Neural cell (in vitro differentiated cells): ENCODE results near the gene CD99. TPM values are rescaled to one million over a fixed set of nuclear protein-coding genes. Genes with fewer than 3 reads are reported as not detected.

Experiments
- H2AFZ ChIP-seq: fragments of 200-600, 300-800 bp; sonication (generic), shearing (Covaris generic); 2 replicates; pipeline ENCODE4 v1.6.0; 2014; ENCODE audit warnings: low read depth, mild to moderate bottlenecking, antibody characterized with exemption, low read length, moderate library complexity
- H3F3A ChIP-seq: fragments of 200-600 bp; shearing (Covaris generic); 2 replicates; pipeline ENCODE4 v1.6.1; 2016; ENCODE audit warnings: mild to moderate bottlenecking, moderate library complexity, mixed read lengths, antibody characterized with exemption, low read length; ENCODE audit not compliant: insufficient read depth, poor library complexity, severe bottlenecking
- H3K27ac ChIP-seq: fragments of 200-600, 300-800 bp; sonication (generic), shearing (Covaris generic); 2 replicates; pipeline ENCODE4 v1.5.1; 2014; ENCODE audit warnings: mild to moderate bottlenecking, low read length, moderate library complexity
- H3K27me3 ChIP-seq: fragments of 300-800, 200-600 bp; sonication (generic), shearing (Covaris generic); 2 replicates; pipeline ENCODE4 v1.6.0; 2014; ENCODE audit warnings: mild to moderate bottlenecking, low read depth, low read length, moderate library complexity; ENCODE audit not compliant: insufficient read depth
- H3K36me3 ChIP-seq: fragments of 300-800, 200-600 bp; sonication (generic), shearing (Covaris generic); 2 replicates; pipeline ENCODE4 v1.5.1; 2014; ENCODE audit warnings: mild to moderate bottlenecking, antibody characterized with exemption, low read length, moderate library complexity; ENCODE audit not compliant: insufficient read depth
- H3K4me2 ChIP-seq: fragments of 300-800, 200-600 bp; sonication (generic), shearing (Covaris generic); 2 replicates; pipeline ENCODE4 v1.6.0; 2014; ENCODE audit warnings: mild to moderate bottlenecking, low read length
- H3K4me3 ChIP-seq: fragments of 300-800, 200-600 bp; sonication (generic), shearing (Covaris generic); 2 replicates; pipeline ENCODE4 v1.5.1; 2014; ENCODE audit warnings: mild to moderate bottlenecking, low read length, moderate library complexity
- H3K79me2 ChIP-seq: fragments of 200-600 bp; shearing (Covaris generic); replicated peaks from 2 replicates; pipeline ENCODE4 v1.6.0; 2014; ENCODE audit warnings: mild to moderate bottlenecking, low read length, moderate library complexity; ENCODE audit not compliant: insufficient read depth
- H3K9ac ChIP-seq: fragments of 300-800, 200-600 bp; sonication (generic), shearing (Covaris generic); 2 replicates; pipeline ENCODE4 v1.6.1; 2016; ENCODE audit warnings: mild to moderate bottlenecking, low read length, mixed read lengths
- H3K9me2 ChIP-seq: fragments of 200-600 bp; shearing (Covaris generic); 2 replicates; pipeline ENCODE4 v1.6.1; 2016; ENCODE audit warnings: mild to moderate bottlenecking, low read length, mixed read lengths; ENCODE audit not compliant: insufficient read depth
- H3K9me3 ChIP-seq: fragments of 200-600, 300-800 bp; sonication (generic), shearing (Covaris generic); 2 replicates; pipeline ENCODE4 v1.6.1; 2016; ENCODE audit warnings: mild to moderate bottlenecking, mixed run types, low read length, moderate library complexity, mixed read lengths
- H4K20me1 ChIP-seq: fragments of 200-600 bp; shearing (Covaris generic); 2 replicates; pipeline ENCODE4 v1.6.1; 2016; ENCODE audit warnings: mild to moderate bottlenecking, mixed run types; ENCODE audit not compliant: insufficient read depth
- CTCF ChIP-seq: fragments of 450-650 bp; IDR thresholded peaks from 2 replicates; pipeline ENCODE4 v1.5.1; 2014; ENCODE audit warnings: antibody characterized with exemption, mild to moderate bottlenecking, moderate library complexity; ENCODE audit not compliant: poor library complexity, severe bottlenecking
- EP300 ChIP-seq: fragments of 450-650 bp; conservative IDR thresholded peaks from 2 replicates; pipeline ENCODE4 v1.6.1; 2014; ENCODE audit warnings: antibody characterized with exemption, mild to moderate bottlenecking, moderate library complexity; ENCODE audit not compliant: poor library complexity, severe bottlenecking
- EZH2 ChIP-seq: fragments of 200-600, 300-800 bp; shearing (Covaris generic), sonication (generic); IDR thresholded peaks from 2 replicates; pipeline ENCODE4 v1.6.1; 2014; ENCODE audit warnings: antibody characterized with exemption, low read length, borderline replicate concordance, mild to moderate bottlenecking; ENCODE audit not compliant: insufficient read depth, poor library complexity, severe bottlenecking
- MXI1 ChIP-seq: fragments of 450-650 bp; conservative IDR thresholded peaks from 2 replicates; pipeline ENCODE4 v1.6.1; 2014; ENCODE audit warnings: antibody characterized with exemption, mild to moderate bottlenecking; ENCODE audit not compliant: poor library complexity, severe bottlenecking
- POLR2AphosphoS5 ChIP-seq: IDR thresholded peaks from 2 replicates; pipeline ENCODE4 v1.6.1; 2012
- RAD21 ChIP-seq: fragments of 450-650 bp; conservative IDR thresholded peaks from 2 replicates; pipeline ENCODE4 v1.6.1; 2014; ENCODE audit warnings: antibody characterized with exemption, mild to moderate bottlenecking, moderate library complexity
- REST ChIP-seq: IDR thresholded peaks from 2 replicates; pipeline ENCODE4 v1.6.1; 2012; ENCODE audit warnings: borderline replicate concordance
- SMC3 ChIP-seq: fragments of 450-650 bp; conservative IDR thresholded peaks from 2 replicates; pipeline ENCODE4 v1.6.1; 2014; ENCODE audit warnings: antibody characterized with exemption, mild to moderate bottlenecking, moderate library complexity; ENCODE audit not compliant: poor library complexity
- TAF1 ChIP-seq: IDR thresholded peaks from 2 replicates; pipeline ENCODE4 v1.6.1; 2012; ENCODE audit warnings: low read depth
- polyA plus RNA-seq: library from polyadenylated mRNA; depleted of rRNA; stranded (reverse); fragments of >200 nt; gene quantifications from 2 replicates; pipeline ENCODE4 v1.2.3, GENCODE V29; 2014

The CD99 gene
- polyA plus RNA-seq, 1 donor from 2014 or later: 6.6 TPM

- TF ChIP-seq EZH2 (no peak), SMC3 (no peak), RAD21 (no peak), MXI1 (no peak), REST (no peak), TAF1 (no peak), EP300 (no peak), CTCF (no peak), POLR2AphosphoS5 (no peak)
- Histone ChIP-seq H3K9ac (no peak overlapping the region), H2AFZ (no peak overlapping the region), H3K4me2 (no peak overlapping the region), H3K9me2 (no peaks in the 10 kb centered on the region), H3K27ac (no peak overlapping the region), H4K20me1 (no peaks in the 10 kb centered on the region), H3K36me3 (no peaks in the 10 kb centered on the region), H3K79me2 (no peaks in the 10 kb centered on the region), H3K27me3 (no peaks in the 10 kb centered on the region), H3K9me3 (no peaks in the 10 kb centered on the region), H3F3A (no peaks in the 10 kb centered on the region), H3K4me3 (no peak overlapping the region)
Measured at GRCh38 chrX:2712890-2713840, 22.1 kb downstream of the CD99 start.

GRCh38 chrX:2714551-2714950 is 23.5 kb downstream of the CD99 start:
- Histone ChIP-seq H3K27ac (no peak overlapping the region), H3K79me2 (no peaks in the 10 kb centered on the region), H2AFZ (no peak overlapping the region), H3K9me3 (no peaks in the 10 kb centered on the region), H3K36me3 (no peaks in the 10 kb centered on the region), H3K4me2 (no peak overlapping the region), H3K9ac (no peak overlapping the region), H3K4me3 (no peak overlapping the region), H3K27me3 (no peaks in the 10 kb centered on the region), H3K9me2 (no peaks in the 10 kb centered on the region), H3F3A (no peaks in the 10 kb centered on the region), H4K20me1 (no peaks in the 10 kb centered on the region)
- TF ChIP-seq POLR2AphosphoS5 (no peak), RAD21 (no peak), EZH2 (no peak), TAF1 (no peak), CTCF (no peak), REST (no peak), SMC3 (no peak), MXI1 (no peak), EP300 (no peak)
